Endodermal cell (in vitro differentiated cells): Measurements from ENCODE around the gene TMCC2. TPM values are rescaled to one million over a fixed set of nuclear protein-coding genes. Genes with fewer than 3 reads are reported as not detected.

Source experiments
- DNase-seq: peaks from one replicate; pipeline ENCODE4 v3.0.0-alpha.2; 2017
- H3K27ac ChIP-seq: 2 replicates; pipeline ENCODE4 v1.5.1; 2013; ENCODE audit warnings: mild to moderate bottlenecking, low read depth, low read length, moderate library complexity
- H3K27me3 ChIP-seq: 2 replicates; pipeline ENCODE4 v1.6.1; 2013; ENCODE audit warnings: mild to moderate bottlenecking, low read length, moderate library complexity; ENCODE audit not compliant: insufficient read depth, control insufficient read depth, poor library complexity, severe bottlenecking
- H3K36me3 ChIP-seq: 2 replicates; pipeline ENCODE4 v1.7.0; 2013; ENCODE audit warnings: mild to moderate bottlenecking, low read length, moderate library complexity; ENCODE audit not compliant: control insufficient read depth, insufficient read depth
- H3K4me1 ChIP-seq: one replicate; pipeline ENCODE4 v1.7.0; 2013; ENCODE audit warnings: low read length; ENCODE audit not compliant: control insufficient read depth, insufficient read depth
- H3K4me3 ChIP-seq: 2 replicates; pipeline ENCODE4 v1.5.1; 2013; ENCODE audit warnings: mild to moderate bottlenecking, low read length, moderate library complexity
- H3K9ac ChIP-seq: 2 replicates; pipeline ENCODE4 v1.6.1; 2013; ENCODE audit warnings: mild to moderate bottlenecking, low read length, moderate library complexity; ENCODE audit not compliant: poor library complexity, severe bottlenecking; ENCODE audit errors: extremely low read depth
- H3K9me3 ChIP-seq: 2 replicates; pipeline ENCODE4 v1.6.1; 2013; ENCODE audit warnings: mild to moderate bottlenecking, low read length, moderate library complexity; ENCODE audit not compliant: control insufficient read depth
- H3K27ac Mint-ChIP-seq: 2 replicates; pipeline ENCODE4 v1.8.0; 2020; ENCODE audit warnings: mixed read lengths
- H3K27me3 Mint-ChIP-seq: 2 replicates; pipeline ENCODE4 v1.8.0; 2021; ENCODE audit warnings: mild to moderate bottlenecking, mixed read lengths; ENCODE audit not compliant: insufficient read depth
- H3K36me3 Mint-ChIP-seq: 2 replicates; pipeline ENCODE4 v1.8.0; 2020; ENCODE audit warnings: low read depth, mixed read lengths
- H3K4me1 Mint-ChIP-seq: 2 replicates; pipeline ENCODE4 v1.8.0; 2020; ENCODE audit warnings: mixed read lengths
- H3K4me3 Mint-ChIP-seq: 2 replicates; pipeline ENCODE4 v1.8.0; 2020; ENCODE audit warnings: mild to moderate bottlenecking, moderate library complexity, mixed read lengths
- H3K9me3 Mint-ChIP-seq: 2 replicates; pipeline ENCODE4 v1.8.0; 2020; ENCODE audit warnings: mild to moderate bottlenecking, mixed read lengths
- WGBS, 2 experiments: methylation state at CpG; one replicate each; pipeline versions ENCODE4 v1.1.5 to v1.1.7; 2013; ENCODE audit warnings: missing lambda C conversion rate in 2 of 2, mixed read lengths in 1 of 2; ENCODE audit not compliant: insufficient coverage in 1 of 2, insufficient read length in 1 of 2; 5-methylcytosine and 5-hydroxymethylcytosine counted together
- total RNA-seq, 2 donors: library from RNA; stranded (reverse); fragmentation: NEBNext Ultra II Directional in 1 of 2; extraction: Animal tissue kit (Norgen Biotek cat#: 25700) in 1 of 2; gene quantifications; 2 replicates in 1 of 2; 3 replicates in 1 of 2; pipeline ENCODE4 v1.2.1, GENCODE V29; 2021
- TF ChIP-seq, protein P1 (sequence below): fragments of 200-600 bp; sonication (generic); conservative IDR thresholded peaks from 2 replicates; pipeline ENCODE4 v1.5.0; 2021; ENCODE audit warnings: antibody characterized with exemption, mild to moderate bottlenecking

Gene TMCC2
- total RNA-seq, 2 donors from 2014 or later: 5.2 to 5.8 TPM

DNA sequence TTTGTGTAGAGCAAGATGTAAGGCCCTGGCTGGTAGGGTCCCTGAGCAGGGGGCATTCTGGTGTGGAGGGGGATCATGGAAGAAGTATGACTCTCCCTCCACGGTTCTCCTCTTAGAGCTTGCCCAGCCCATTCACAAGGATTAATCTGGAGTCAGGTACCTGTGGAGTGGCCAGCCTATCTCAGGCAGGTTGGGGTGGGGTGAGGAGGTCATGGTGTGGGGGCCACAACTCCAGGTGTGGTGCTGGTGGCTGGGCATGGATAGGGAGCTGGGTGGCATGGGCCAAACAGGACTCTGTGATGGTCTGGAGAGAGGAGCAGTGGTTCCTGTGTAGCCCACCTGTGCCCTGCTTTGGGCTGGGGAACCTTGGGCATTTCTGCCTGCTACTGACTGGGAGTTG is 32.3 kb downstream of the TMCC2 start:
- peaks cover 17% of the 10 kb centered on the region for H3K4me1 Mint-ChIP-seq
- H3K27me3 Mint-ChIP-seq: no peaks in the 10 kb centered on the region
- H3K27ac Mint-ChIP-seq: peak overlapping the region; percentile 30
- H3K9me3 Mint-ChIP-seq: no peaks in the 10 kb centered on the region
- no peak overlapping the region for H3K4me3 Mint-ChIP-seq
- H3K4me1 ChIP-seq: no peaks in the 10 kb centered on the region
- DNase-seq: no peak
- 83% methylated on average over 1 of the region's 1 CpG; no CpG with 5 or more reads in 1 of the 2 experiments for WGBS, 2 experiments
- H3K36me3 ChIP-seq: no peaks in the 10 kb centered on the region
- no peak overlapping the region for H3K4me3 ChIP-seq
- TF ChIP-seq, protein P1, sequence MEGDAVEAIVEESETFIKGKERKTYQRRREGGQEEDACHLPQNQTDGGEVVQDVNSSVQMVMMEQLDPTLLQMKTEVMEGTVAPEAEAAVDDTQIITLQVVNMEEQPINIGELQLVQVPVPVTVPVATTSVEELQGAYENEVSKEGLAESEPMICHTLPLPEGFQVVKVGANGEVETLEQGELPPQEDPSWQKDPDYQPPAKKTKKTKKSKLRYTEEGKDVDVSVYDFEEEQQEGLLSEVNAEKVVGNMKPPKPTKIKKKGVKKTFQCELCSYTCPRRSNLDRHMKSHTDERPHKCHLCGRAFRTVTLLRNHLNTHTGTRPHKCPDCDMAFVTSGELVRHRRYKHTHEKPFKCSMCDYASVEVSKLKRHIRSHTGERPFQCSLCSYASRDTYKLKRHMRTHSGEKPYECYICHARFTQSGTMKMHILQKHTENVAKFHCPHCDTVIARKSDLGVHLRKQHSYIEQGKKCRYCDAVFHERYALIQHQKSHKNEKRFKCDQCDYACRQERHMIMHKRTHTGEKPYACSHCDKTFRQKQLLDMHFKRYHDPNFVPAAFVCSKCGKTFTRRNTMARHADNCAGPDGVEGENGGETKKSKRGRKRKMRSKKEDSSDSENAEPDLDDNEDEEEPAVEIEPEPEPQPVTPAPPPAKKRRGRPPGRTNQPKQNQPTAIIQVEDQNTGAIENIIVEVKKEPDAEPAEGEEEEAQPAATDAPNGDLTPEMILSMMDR: no peak
- H3K36me3 Mint-ChIP-seq: no peaks in the 10 kb centered on the region
- H3K9ac ChIP-seq: no peak overlapping the region
- no peaks in the 10 kb centered on the region for H3K9me3 ChIP-seq
- no peaks in the 10 kb centered on the region for H3K27me3 ChIP-seq
- H3K27ac ChIP-seq: no peak overlapping the region

DNA sequence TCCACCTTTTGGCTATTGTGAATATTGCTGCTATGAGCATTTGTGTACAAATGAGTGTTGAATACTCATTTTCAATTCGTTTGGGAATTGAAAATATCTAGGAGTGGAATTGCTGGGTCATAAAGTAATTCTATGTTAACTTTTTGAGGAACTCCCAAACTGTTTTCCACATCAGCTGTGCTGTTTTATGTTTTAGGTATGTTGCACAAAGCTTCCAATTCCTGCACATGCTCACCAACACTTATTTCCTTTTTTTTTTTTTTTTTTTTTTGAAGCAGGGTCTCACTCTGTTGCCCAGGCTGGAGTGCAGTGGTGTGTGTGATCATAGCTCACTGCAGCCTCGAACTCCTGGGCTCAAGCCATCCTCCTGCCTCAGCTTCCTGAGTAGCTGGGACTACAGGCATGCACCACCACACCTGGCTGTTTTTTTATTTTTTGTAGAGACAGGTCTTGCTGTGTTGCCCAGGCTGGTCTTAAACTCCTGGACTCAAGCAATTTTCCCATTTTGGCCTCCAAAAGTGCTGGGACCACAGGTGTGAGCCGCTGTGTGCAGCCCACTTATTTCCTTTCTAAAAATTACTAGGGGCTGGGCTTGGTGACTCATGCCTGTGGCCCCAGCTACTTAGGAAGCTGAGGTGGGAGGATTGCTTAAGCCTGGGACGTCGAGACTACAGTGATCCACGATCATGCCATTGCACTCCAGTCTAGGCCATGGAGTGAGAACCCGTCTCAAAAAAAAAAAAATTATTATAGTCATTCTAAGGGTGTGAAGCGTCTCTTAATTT is 33.4 kb downstream of the TMCC2 start:
- Mint-ChIP-seq H3K27me3 (no peaks in the 10 kb centered on the region), H3K9me3 (no peaks in the 10 kb centered on the region), H3K4me1 (peaks cover 14% of the 10 kb centered on the region), H3K36me3 (no peaks in the 10 kb centered on the region), H3K27ac (no peak overlapping the region), H3K4me3 (no peak overlapping the region)
- TF ChIP-seq, protein P1: no peak
- no peak overlapping the region for H3K4me3 ChIP-seq
- H3K27ac ChIP-seq: no peak overlapping the region
- no peaks in the 10 kb centered on the region for H3K9me3 ChIP-seq
- WGBS, 2 experiments: 86 to 93% methylated on average over 7 to 8 of the region's 8 CpGs
- H3K27me3 ChIP-seq: no peaks in the 10 kb centered on the region
- no peak overlapping the region for H3K9ac ChIP-seq
- H3K4me1 ChIP-seq: no peaks in the 10 kb centered on the region
- no peak for DNase-seq
- H3K36me3 ChIP-seq: no peaks in the 10 kb centered on the region

DNA sequence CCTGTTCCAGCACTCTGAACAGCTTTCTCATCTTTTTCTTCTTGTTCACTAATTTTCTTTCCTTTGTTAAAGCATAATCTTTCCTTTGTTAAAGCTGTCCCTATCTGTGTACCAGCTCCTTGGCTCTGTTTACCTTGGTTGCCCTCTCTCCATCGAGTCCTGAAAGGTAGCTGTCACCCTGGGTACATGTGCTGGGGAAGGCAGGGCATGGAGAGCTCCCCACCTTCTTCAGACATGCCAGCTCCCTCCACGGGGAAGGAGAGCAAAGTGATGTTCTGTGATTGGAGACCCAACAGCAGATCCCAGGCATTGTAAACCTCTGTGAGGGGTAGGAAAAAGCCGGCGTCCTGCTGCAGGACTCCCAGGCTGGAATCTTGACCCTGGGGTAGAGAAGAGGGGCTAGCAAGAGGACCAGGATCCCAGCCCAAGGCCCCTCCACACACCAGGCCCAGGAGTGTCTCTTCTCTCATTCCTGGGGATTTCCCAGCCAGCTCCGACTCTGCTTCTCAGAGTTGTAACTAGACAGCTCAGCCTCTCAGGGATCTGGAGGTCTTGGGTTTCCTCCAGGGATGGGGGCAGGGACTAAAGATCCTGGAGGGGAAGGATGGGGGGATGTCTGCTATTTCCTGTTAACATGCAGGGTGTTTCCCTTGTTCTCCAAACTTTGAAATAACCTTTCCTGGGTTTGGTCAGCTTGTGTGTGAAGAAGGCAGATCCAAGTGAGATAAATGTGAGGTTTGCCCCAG is 34.4 kb downstream of the TMCC2 start:
- Mint-ChIP-seq H3K9me3 (no peaks in the 10 kb centered on the region), H3K27me3 (no peaks in the 10 kb centered on the region), H3K4me3 (no peak overlapping the region), H3K4me1 (peaks cover 13% of the 10 kb centered on the region), H3K27ac (no peak overlapping the region), H3K36me3 (no peaks in the 10 kb centered on the region)
- DNase-seq: no peak
- no peak overlapping the region for H3K4me3 ChIP-seq
- H3K9me3 ChIP-seq: no peaks in the 10 kb centered on the region
- no peaks in the 10 kb centered on the region for H3K27me3 ChIP-seq
- no peaks in the 10 kb centered on the region for H3K36me3 ChIP-seq
- H3K4me1 ChIP-seq: no peaks in the 10 kb centered on the region
- TF ChIP-seq, protein P1: no peak
- H3K27ac ChIP-seq: no peak overlapping the region
- no peak overlapping the region for H3K9ac ChIP-seq
- WGBS, 2 experiments: 50 to 67% methylated on average over 1 to 5 of the region's 5 CpGs
